Measurements from ENCODE around the gene TBX19.
A peak's percentile ranks its signal among the peaks of the same experiment; 100 is the strongest.

The TBX19 gene

DNA sequence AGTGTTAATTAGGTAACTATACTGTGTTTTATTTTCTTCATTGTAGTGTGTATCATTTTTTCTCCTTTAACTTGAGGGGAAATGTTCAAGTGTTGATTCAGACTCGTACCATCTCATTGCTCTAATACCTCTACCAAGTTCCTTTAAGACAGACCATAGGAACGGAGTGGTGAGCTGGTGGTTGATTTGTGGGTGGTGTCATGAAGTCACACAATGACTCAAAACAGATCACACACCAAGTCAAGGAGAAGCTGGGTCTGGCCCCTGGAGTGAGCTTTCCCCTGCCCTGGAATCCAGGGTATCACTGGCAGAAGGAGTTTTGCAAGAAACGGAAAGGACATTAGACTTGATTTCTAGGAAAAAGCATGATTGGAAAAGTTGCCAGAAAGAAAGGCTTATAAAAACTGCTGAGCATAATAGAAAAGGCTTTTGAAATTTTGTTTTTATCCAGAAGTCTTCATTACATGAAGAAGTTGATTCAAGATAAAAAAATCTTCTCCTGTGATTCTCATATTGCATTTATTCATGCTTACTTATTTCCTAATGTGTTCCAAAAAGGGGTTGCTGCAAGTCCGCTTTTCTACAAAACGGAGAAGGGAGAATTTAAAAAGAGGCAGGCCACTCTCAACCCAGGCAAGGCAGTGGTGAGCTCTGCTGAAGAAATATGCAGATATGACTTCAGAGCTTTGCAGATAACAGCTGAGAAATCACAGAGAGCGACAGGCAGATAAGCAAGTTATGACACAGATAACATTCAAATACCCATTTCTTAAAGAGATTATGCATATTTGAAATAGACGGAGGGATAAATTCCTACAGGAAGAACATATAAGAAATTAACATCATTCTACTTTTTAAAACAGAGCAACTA, 79.7 kb downstream of the TBX19 start:
- DNase-seq = no peak

DNA sequence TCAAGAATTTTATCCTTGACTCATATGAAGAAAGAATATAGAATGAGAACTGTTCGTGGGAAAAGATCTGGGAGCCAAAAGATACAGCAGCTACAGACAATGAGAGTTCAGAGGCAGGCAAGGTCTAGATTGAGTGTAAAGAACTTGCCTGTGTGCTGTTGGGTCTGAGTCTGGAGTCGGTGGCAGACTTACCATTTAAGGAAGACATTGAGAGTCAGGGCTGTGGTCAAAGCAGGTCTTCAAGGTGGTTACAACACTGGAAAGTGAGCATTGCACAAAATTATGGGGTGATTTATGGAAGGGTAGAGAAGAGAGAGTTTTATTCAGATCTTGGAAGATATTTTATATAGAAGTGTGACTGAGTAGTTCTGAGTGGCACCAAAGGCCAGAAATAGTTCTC, 80.6 kb downstream of the TBX19 start:
- no peak for DNase-seq

DNA sequence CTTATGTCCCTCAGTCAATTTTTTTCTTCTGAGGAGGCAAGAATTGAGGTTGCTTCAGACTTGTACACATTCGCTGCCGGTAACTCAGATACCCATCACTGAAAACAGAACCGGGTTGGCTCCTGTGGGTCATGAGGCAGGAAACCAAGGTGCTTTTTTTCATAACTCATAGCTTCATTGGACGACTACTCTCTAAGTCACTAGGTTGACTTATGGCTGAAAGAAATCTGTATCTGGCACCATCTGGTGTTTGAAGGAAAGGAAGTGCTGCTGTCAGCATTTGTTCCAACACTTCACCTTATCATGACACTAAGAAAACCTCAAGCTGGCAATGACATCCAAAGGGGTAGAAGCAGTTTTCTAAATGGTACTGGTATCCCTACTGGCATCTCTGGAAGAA, 82.3 kb downstream of the TBX19 start:
- peak; percentile 78 for DNase-seq

Measured in activated effector memory CD4-positive, alpha-beta T cell treated with anti-CD3 and anti-CD28 coated beads, Interleukin-2, amount 50 U/mL, for 16 hours (primary cell).